H7 (cell line): ENCODE results near the gene CC2D2A. TPM values are rescaled to one million over a fixed set of nuclear protein-coding genes. Genes with fewer than 3 reads are reported as not detected.
"Not testable (repeated sequence)": the region's sequence is repeated elsewhere in the genome, so short reads cannot be mapped to it uniquely, and the experiment has no call there.

Experiments
- DNase-seq: peaks from one replicate; pipeline ENCODE4 v3.0.0; 2012
- H3K27me3 ChIP-seq: 2 replicates; pipeline ENCODE4 v1.6.0; 2011; ENCODE audit warnings: mild to moderate bottlenecking, low read length; ENCODE audit not compliant: control insufficient read depth, insufficient read depth
- H3K36me3 ChIP-seq: replicated peaks from 2 replicates; pipeline ENCODE4 v1.5.1; 2011; ENCODE audit warnings: low read length; ENCODE audit not compliant: control insufficient read depth, insufficient read depth
- H3K4me3 ChIP-seq: 2 replicates; pipeline ENCODE4 v1.5.1; 2011; ENCODE audit warnings: low read depth, mild to moderate bottlenecking, control low read depth, low read length, moderate library complexity; ENCODE audit not compliant: insufficient read depth
- total RNA-seq: library from RNA; depleted of rRNA; stranded (reverse); fragments of >200 nt; shearing (Covaris generic); gene quantifications from 2 replicates; pipeline ENCODE4 v1.2.3, GENCODE V29; 2014

The CC2D2A gene
- total RNA-seq, 1 experiment from 2014 or later, result 9.6 TPM

- no peak for DNase-seq
- no peaks in the 10 kb centered on the region for H3K27me3 ChIP-seq
- no peaks in the 10 kb centered on the region; the same call in 1 of the 2 replicates for H3K36me3 ChIP-seq
- no peak overlapping the region for H3K4me3 ChIP-seq
Measured at GRCh38 chr4:15515106-15515505, 45.4 kb downstream of the CC2D2A start.

DNA sequence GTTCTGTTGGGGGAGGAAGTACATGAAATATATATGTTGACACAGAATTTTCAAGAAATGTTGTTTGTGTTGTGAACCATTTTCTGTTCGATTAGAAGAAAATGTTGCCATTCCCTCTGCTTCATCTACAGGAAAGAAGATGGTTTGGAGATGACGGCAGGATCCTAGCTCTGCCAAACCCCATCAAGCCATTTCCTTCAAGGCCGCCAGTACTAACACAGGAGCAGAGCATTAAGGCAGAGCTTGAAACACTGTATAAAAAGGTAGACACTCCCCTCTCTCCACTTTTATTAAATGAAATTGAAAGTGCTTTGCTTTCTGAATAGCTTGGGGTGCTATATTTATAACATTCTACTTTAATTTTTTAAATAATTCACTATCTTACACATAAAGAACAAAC is 46.8 kb downstream of the CC2D2A start:
- no peak for DNase-seq
- no peak overlapping the region for H3K4me3 ChIP-seq
- no peaks in the 10 kb centered on the region; the same call in 1 of the 2 replicates for H3K36me3 ChIP-seq
- H3K27me3 ChIP-seq, result no peaks in the 10 kb centered on the region

DNA sequence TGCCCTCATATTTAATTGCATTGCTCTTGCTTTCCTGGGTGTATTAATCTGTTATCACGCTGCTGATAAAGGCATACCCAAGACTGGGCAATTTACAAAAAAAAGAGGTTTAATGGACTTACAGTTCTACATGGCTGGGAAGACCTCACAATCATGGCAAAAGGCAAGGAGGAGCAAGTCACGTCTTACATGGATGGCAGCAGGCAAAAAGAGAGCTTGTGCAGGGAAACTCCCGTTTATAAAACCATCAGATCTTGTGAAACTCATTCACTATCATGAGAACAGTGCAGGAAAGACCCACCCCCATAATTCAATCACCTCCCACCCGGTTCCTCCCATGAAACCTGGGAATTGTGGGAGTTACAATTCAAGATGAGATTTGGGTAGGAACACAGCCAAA is 48.0 kb downstream of the CC2D2A start:
- not testable (repeated sequence) for DNase-seq, H3K36me3 ChIP-seq, H3K4me3 ChIP-seq, H3K27me3 ChIP-seq

DNA sequence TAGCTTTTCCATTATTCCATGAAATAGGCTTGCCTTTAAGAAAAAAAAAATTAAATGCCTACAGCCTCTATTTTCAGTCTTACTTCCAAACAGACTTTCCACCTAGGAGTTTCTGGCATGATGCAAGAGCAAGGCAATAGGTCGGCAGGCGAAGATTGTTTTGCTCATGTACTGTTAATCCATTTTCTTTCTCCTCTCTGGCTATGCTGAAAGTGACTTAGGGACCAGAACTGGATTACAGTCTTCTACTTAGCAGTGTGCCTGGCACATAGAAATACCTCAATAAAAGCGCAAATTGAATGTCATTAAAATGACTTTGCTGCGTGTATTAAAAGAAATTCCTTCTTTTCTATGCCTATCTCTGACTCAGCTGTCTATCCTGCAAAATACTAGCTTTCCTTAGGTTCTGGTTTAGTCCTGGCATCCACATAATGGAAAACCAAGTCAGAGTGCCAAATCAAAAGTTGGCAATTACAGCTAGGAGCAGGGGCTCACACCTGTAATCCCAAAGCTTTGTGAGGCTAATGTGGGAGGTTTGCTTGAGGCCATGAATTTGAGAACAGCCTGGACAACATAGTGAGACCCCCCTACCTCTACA is 51.9 kb downstream of the CC2D2A start:
- Histone ChIP-seq H3K36me3 (no peaks in the 10 kb centered on the region; the same call in 1 of the 2 replicates), H3K4me3 (no peak overlapping the region), H3K27me3 (no peaks in the 10 kb centered on the region)
- DNase-seq, result no peak

GRCh38 chr4:15525080-15525479 is 55.4 kb downstream of the CC2D2A start:
- DNase-seq, result no peak
- Histone ChIP-seq H3K4me3 (no peak overlapping the region), H3K27me3 (no peaks in the 10 kb centered on the region), H3K36me3 (no peaks in the 10 kb centered on the region; the same call in 1 of the 2 replicates)

- H3K4me3 ChIP-seq, result no peak overlapping the region
- no peak for DNase-seq
- no peaks in the 10 kb centered on the region for H3K27me3 ChIP-seq
- H3K36me3 ChIP-seq, result no peaks in the 10 kb centered on the region; the same call in 1 of the 2 replicates
Measured at GRCh38 chr4:15526924-15527592, 57.4 kb downstream of the CC2D2A start.

DNA sequence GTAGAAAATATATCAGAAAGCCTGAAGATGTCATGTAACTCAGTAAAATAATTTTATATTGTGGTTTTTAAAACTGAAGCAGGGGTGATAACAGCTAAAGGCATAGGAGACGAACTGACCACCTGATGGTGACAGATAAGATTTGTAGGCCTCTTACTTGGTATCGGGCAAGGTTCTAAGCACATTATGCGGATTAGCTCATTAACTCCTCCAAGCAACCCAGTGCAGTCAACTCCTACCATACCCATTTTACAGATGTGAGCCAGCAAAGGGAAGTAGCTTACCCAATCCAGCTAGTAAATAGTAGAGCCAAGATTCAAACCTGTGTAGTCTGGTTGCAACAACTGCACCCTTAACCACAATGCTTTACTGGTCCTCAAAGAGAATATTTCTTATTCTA is 62.1 kb downstream of the CC2D2A start:
- Histone ChIP-seq H3K4me3 (no peak overlapping the region), H3K36me3 (no peaks in the 10 kb centered on the region), H3K27me3 (no peaks in the 10 kb centered on the region)
- no peak for DNase-seq

GRCh38 chr4:15533817-15534216 is 64.1 kb downstream of the CC2D2A start:
- peaks cover 2% of the 10 kb centered on the region; the same call in 1 of the 2 replicates for H3K36me3 ChIP-seq
- DNase-seq, result no peak
- H3K4me3 ChIP-seq, result no peak overlapping the region
- H3K27me3 ChIP-seq, result no peaks in the 10 kb centered on the region

DNA sequence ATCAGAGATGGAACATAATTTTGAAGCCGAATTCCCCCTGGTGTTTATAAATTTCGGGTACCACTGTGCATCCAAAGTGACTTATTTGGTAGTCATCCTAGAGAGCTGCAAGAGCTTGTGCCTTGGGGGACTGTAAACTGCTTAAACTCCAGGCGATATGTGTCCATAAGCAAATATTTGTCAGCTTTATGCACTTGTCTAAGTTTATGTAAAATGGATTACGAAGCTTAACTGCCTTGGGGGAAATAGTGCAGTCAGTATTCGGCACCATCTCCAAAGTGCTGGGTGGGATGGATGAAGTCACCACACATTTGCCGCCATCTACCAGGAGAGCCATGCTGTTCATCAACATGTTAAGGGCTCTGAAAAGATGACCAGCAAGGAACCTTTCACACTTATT is 65.9 kb downstream of the CC2D2A start:
- no peak for DNase-seq
- no peaks in the 10 kb centered on the region for H3K27me3 ChIP-seq
- peaks cover 2% of the 10 kb centered on the region; the same call in 1 of the 2 replicates for H3K36me3 ChIP-seq
- no peak overlapping the region for H3K4me3 ChIP-seq

DNA sequence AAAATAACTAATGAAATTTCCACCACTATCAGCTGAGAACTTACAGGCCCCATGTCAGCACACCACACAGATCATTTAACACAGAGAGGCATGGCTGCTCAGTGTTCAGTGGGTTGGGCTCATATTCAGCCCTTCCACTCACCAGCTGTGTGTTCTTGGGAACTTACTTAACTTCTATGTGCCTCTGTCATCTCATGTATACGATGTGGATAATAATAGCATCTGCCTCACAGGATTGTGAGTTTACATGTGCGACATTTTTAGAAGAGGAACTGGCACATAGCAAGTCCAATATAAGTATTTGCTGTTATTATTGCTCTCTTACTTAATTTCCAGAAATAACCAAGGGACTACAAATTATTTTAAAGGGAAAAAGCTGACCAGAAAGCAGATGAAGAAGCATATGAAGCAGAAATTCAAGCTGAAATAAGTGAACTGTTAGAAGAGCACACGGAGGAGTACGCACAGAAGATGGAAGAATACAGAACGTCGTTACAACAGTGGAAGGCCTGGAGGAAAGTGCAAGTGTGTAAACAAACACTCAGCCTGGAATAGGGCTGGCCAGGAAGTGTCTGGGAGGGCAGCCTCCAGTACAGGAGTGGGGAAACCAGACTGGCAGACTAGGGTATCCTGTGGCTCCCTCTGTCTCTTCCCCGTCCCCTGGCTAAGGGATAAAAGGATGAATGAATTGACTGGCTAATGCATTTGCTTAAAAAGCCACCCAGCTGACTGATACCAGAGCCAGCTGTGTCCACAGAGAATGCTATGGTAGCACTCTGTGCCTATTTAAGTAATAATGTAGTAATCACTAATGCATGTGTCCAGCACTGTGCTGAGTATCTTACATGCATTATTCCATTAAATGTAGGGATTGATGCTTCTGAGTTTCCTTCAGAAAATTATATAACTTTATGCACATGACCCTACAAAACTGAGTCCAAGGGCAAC is 67.1 kb downstream of the CC2D2A start:
- Histone ChIP-seq H3K36me3 (peaks cover 2% of the 10 kb centered on the region; the same call in 1 of the 2 replicates), H3K27me3 (no peaks in the 10 kb centered on the region), H3K4me3 (no peak overlapping the region)
- DNase-seq, result no peak

GRCh38 chr4:15541941-15542340 is 72.3 kb downstream of the CC2D2A start:
- no peak overlapping the region for H3K4me3 ChIP-seq
- H3K27me3 ChIP-seq, result no peaks in the 10 kb centered on the region
- H3K36me3 ChIP-seq, result peaks cover 2% of the 10 kb centered on the region; the same call in 1 of the 2 replicates
- DNase-seq, result no peak

DNA sequence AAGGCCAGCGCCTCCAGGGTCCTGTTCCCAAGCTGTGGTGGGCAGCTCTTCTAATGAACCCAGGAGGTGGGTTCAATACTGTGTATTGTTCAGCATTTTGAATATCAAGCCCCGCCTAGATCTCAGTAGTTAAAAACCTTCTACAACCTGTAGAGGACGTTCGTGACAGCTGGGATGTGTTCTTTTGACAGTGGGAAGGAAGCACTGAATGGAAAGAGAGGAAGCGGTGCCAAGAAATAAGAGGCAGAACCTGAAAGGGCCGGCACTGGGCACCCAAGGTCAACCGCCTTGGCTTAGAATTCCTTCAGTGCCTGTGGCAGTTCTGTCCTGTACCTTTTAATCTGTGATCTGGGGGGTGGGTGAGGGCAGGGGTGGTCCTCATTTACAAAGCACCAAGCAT is 73.1 kb downstream of the CC2D2A start:
- H3K36me3 ChIP-seq, result peaks cover 2% of the 10 kb centered on the region; the same call in 1 of the 2 replicates

GRCh38 chr4:15543537-15544247 is 74.0 kb downstream of the CC2D2A start:
- Histone ChIP-seq H3K36me3 (no peaks in the 10 kb centered on the region), H3K4me3 (no peak overlapping the region), H3K27me3 (no peaks in the 10 kb centered on the region)
- peak; percentile 36 for DNase-seq

More for the DNA sequence above, 73.1 kb downstream of the CC2D2A start:
- DNase-seq, result no peak
- no peaks in the 10 kb centered on the region for H3K27me3 ChIP-seq
- no peak overlapping the region for H3K4me3 ChIP-seq

DNA sequence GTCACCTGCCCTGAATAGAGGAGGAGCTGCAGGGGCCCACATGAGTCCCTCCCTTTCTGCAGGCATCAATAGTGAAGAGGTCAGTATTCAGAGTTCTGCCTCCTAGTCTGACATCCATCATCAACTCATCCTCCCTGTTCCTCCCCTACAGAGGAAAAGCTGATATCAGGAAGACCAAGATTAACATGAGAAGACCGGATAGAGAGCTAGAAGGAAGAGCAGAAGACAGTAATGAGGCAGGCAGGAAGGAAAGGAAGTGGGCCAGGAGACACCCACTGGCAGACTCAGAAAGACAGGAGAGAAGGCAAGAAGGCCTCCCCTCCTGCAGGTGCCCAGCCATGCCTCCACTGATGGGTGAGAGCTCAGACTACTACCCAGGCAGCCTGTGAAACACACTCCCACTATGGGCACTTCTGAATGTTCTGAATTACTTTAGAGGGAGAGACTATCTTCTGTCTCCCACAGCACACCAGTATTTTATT is 74.6 kb downstream of the CC2D2A start:
- Histone ChIP-seq H3K4me3 (no peak overlapping the region), H3K27me3 (no peaks in the 10 kb centered on the region), H3K36me3 (no peaks in the 10 kb centered on the region)
- DNase-seq, result peak; percentile 35
